Right lobe of liver (tissue), 4 donors: ENCODE data around the gene TSFM.

Experiments used
- POLR2A ChIP-seq: fragments of 450-650 bp; IDR thresholded peaks from one replicate; pipeline ENCODE4 v1.6.1; 2017; ENCODE audit warnings: antibody characterized with exemption, mild to moderate bottlenecking
- TF ChIP-seq, protein P1 (sequence below), 4 donors: fragments of 200-600 bp in 3 of 4; fragments of 450-650 bp in 1 of 4; IDR thresholded peaks; one replicate each; pipeline versions ENCODE4 v1.5.1 to v1.8.0; 2016 to 2022; ENCODE audit warnings: antibody characterized with exemption in 4 of 4, mild to moderate bottlenecking in 2 of 4
- donor health status: DM: no; HTN: no; CAD: no.
- donor health status: DM: no; HTN: no; CAD: no.
- donor health status: DM: no; HTN: yes; CAD: no.

DNA sequence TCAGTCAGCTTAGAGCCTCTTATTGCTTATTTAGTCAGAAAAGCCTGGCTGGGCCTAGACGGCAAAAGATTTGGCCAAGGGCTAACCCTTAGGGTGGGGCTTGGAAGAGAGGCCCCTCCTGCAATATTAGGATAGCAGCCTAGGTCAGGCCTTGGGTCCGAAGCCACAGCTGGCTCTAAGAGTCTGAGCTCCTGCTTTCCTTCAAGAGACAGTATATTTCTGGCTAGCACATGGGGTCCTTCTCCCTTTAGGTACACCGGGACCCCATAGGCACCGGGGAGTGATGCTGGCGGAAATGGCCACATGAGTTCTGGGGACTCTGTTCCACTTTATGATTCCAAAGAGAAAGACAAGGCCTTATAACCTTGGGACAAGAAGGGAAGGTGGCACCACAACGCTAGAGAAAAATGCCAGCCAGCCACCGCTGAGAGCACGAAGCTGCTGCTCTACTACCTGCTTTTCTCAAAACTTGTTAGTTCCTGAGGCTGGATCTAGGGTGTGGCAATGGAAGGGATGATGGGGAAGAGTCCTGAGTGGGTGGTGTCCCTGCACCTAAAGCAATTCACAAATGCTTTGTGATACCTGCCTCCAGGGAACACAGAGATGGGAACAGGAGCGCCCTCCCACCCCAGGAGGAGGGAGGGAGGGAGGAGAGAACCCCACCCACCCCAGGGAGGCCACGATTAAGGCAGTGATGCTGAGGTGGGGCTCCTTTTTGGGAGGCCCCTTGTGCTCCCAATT lies 39.1 kb downstream of the TSFM start:
- TF ChIP-seq, protein P1, sequence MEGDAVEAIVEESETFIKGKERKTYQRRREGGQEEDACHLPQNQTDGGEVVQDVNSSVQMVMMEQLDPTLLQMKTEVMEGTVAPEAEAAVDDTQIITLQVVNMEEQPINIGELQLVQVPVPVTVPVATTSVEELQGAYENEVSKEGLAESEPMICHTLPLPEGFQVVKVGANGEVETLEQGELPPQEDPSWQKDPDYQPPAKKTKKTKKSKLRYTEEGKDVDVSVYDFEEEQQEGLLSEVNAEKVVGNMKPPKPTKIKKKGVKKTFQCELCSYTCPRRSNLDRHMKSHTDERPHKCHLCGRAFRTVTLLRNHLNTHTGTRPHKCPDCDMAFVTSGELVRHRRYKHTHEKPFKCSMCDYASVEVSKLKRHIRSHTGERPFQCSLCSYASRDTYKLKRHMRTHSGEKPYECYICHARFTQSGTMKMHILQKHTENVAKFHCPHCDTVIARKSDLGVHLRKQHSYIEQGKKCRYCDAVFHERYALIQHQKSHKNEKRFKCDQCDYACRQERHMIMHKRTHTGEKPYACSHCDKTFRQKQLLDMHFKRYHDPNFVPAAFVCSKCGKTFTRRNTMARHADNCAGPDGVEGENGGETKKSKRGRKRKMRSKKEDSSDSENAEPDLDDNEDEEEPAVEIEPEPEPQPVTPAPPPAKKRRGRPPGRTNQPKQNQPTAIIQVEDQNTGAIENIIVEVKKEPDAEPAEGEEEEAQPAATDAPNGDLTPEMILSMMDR (IDR thresholded peaks at IDR 0.05): no peak
- no peak for TF ChIP-seq POLR2A
